Measurements from ENCODE around the gene AK1.
A peak's percentile ranks its signal among the peaks of the same experiment; 100 is the strongest.

Gene AK1

GRCh38 chr9:127867356-127868277, 9.9 kb downstream of the AK1 start:
- DNase-seq (ENCODE audit: low spot score), result no peak

- no peak for DNase-seq (ENCODE audit: low spot score)
Measured at GRCh38 chr9:127866535-127866934, 10.9 kb downstream of the AK1 start.

- peak; percentile 57 for DNase-seq (ENCODE audit: low spot score)
Measured at GRCh38 chr9:127865645-127866464, 11.6 kb downstream of the AK1 start.

- DNase-seq (ENCODE audit: low spot score), result no peak
Measured at GRCh38 chr9:127863191-127863621, 14.3 kb downstream of the AK1 start.

- DNase-seq (ENCODE audit: low spot score), result no peak
Measured at GRCh38 chr9:127862075-127863011, 15.1 kb downstream of the AK1 start.

GRCh38 chr9:127860779-127861178, 16.7 kb downstream of the AK1 start:
- no peak for DNase-seq (ENCODE audit: low spot score)

GRCh38 chr9:127860260-127860659, 17.2 kb downstream of the AK1 start:
- no peak for DNase-seq (ENCODE audit: low spot score)

GRCh38 chr9:127858041-127858512, 19.4 kb downstream of the AK1 start:
- no peak for DNase-seq (ENCODE audit: low spot score)

GRCh38 chr9:127857278-127857677, 20.2 kb downstream of the AK1 start:
- no peak for DNase-seq (ENCODE audit: low spot score)

- DNase-seq (ENCODE audit: low spot score), result no peak
Measured at GRCh38 chr9:127856729-127857116, 20.8 kb downstream of the AK1 start.

GRCh38 chr9:127856094-127856728, 21.3 kb downstream of the AK1 start:
- no peak for DNase-seq (ENCODE audit: low spot score)

GRCh38 chr9:127855522-127855921, 22.0 kb downstream of the AK1 start:
- DNase-seq (ENCODE audit: low spot score), result no peak

- DNase-seq (ENCODE audit: low spot score), result no peak
Measured at GRCh38 chr9:127854960-127855359, 22.5 kb downstream of the AK1 start.

- no peak for DNase-seq (ENCODE audit: low spot score)
Measured at GRCh38 chr9:127854184-127854806, 23.2 kb downstream of the AK1 start, which contains the start of gene ENG. Gene ENG (minus strand): TSS chr9:127854658. CDS start chr9:127854355, 303 bp downstream.

- DNase-seq (ENCODE audit: low spot score), result no peak
Measured at GRCh38 chr9:127853312-127854183, 23.9 kb downstream of the AK1 start.

GRCh38 chr9:127852829-127853228, 24.6 kb downstream of the AK1 start:
- DNase-seq (ENCODE audit: low spot score), result no peak

GRCh38 chr9:127850286-127850830, 27.1 kb downstream of the AK1 start:
- DNase-seq (ENCODE audit: low spot score), result no peak

GRCh38 chr9:127848756-127849504, 28.5 kb downstream of the AK1 start:
- DNase-seq (ENCODE audit: low spot score), result no peak

All from activated CD4-positive, alpha-beta T cell treated with anti-CD3 and anti-CD28 coated beads, Interleukin-2, Interleukin-4, amounts not matched to agents 100 ng/mL and 50 ng/mL, durations not matched to agents 16 hours and 8 hours (primary cell).